ENCODE measurements around the gene FBXO7. TPM values are rescaled to one million over a fixed set of nuclear protein-coding genes. Genes with fewer than 3 reads are reported as not detected.

FBXO7 gene
- polyA plus RNA-seq, 4 donors, result 115 to 123 (median 118) TPM

GRCh38 chr22:32548039-32548438 lies 73.4 kb downstream of the FBXO7 start:
- no peak for DNase-seq (ENCODE audit: low read depth in 4 of 4, low spot score in 3 of 4)

Other genes with a start within 250 kb of the FBXO7 start
- 1 to 10 TPM in 1 of 4 donors, under 1 TPM in 3; 0.72 to 2.5 (median 0.85) TPM for gene SLC5A4, start 219.5 kb upstream of the FBXO7 start, polyA plus RNA-seq (ENCODE audit: insufficient read length in 4 of 4)
- not detected for gene RFPL3, start 116.9 kb upstream of the FBXO7 start, polyA plus RNA-seq (ENCODE audit: insufficient read length in 4 of 4)
- 100 to 1,000 TPM in 2 of 4 donors, 10 to 100 TPM in 2; 77.9 to 106 (median 102) TPM for gene RTCB, start 62.6 kb upstream of the FBXO7 start, polyA plus RNA-seq (ENCODE audit: insufficient read length in 4 of 4)
- gene BPIFC, start 10.4 kb upstream of the FBXO7 start, polyA plus RNA-seq (ENCODE audit: insufficient read length in 4 of 4), result not detected

All from left renal pelvis (tissue), 4 donors.